Medulla oblongata (tissue), 1 donor: ENCODE results near the gene BANP.
A peak's percentile ranks its signal among the peaks of the same experiment; 100 is the strongest.
"Not testable (repeated sequence)": the region's sequence is repeated elsewhere in the genome, so short reads cannot be mapped to it uniquely, and the experiment has no call there.

Source experiments
- DNase-seq: peaks from one replicate; pipeline ENCODE4 v3.0.0-alpha.2; 2015; ENCODE audit errors: extremely low spot score

BANP gene, protein sequence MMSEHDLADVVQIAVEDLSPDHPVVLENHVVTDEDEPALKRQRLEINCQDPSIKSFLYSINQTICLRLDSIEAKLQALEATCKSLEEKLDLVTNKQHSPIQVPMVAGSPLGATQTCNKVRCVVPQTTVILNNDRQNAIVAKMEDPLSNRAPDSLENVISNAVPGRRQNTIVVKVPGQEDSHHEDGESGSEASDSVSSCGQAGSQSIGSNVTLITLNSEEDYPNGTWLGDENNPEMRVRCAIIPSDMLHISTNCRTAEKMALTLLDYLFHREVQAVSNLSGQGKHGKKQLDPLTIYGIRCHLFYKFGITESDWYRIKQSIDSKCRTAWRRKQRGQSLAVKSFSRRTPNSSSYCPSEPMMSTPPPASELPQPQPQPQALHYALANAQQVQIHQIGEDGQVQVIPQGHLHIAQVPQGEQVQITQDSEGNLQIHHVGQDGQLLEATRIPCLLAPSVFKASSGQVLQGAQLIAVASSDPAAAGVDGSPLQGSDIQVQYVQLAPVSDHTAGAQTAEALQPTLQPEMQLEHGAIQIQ

GRCh38 chr16:87950765-87951551 is at the start of gene BANP:
Gene BANP (plus strand): TSS chr16:87951434. CDS start chr16:87975116, 23,682 bp downstream.
- DNase-seq: peak; percentile 99

DNA sequence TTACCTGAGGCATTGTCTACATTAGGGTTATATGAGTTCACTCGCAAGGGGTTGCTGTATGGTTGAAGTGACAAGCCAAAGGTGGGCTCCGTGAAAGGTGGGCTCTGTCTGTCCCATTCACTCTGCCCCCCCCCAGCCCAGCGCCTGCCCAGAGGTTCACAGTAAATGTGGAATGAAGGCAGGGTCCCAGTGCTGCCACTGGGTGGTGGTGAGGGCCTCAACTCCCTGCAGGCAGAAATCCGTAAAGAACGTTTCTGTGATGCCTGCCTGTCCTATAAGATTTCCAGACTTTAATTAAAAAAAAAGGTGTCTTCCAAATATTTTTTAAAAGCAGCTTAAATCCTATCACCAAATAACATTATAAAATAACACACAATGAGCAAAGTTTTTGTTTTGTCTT is 46.3 kb upstream of the BANP start:
- DNase-seq: not testable (repeated sequence)

GRCh38 chr16:87905521-87905920 is 45.7 kb upstream of the BANP start:
- not testable (repeated sequence) for DNase-seq

DNA sequence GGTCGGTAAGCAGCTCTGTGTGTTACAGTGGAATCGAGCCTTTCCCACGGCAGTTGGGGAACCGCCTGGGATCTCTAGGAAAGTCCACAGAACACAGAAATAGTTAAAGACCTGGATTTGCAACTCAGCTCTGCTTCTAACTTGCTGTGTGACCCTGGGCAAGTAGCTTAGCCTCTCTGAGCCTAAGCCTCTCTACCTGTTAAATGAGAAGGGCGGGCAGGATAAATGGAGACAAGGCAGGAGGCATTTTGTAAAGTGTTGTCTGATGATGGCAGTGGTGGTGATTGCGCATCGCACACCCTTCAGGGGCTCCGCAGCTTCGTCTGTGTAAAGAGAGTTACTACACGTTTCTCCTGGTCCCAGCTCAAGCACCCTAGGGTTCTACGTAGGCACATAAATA is 43.1 kb upstream of the BANP start:
- DNase-seq: not testable (repeated sequence)

GRCh38 chr16:87909203-87909935 is 41.9 kb upstream of the BANP start:
- peak; percentile 55 for DNase-seq

DNA sequence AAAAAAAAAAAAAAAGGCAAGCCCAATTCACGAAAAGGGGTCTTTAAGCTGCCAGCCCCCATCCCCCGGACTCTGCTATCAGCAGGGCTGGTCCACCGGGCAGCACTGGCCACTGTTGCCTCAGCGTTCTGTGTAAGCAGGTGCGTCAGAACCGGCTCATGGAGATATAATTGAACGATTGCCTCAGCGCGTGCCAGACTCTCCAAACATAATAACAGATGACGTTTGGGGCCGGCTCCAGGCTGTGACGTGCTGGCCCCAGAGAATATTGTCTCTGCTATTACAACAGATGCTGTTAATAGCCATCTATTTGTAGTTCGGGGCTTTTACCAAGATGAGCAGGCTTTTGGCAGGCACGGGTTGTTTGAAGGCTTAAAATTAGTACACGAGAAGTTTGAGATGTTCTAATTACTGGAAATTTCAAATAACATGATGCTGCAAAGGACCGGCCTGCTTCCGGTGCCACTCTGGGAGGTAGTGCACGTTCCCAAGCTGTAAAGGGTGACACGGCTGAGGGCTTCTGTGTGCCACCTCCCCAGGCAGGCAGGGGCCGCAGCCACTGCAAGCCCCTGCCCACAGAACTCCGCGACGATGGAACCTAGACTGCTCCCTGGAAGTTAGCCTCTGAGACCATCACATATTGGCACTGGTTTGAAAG is 40.0 kb upstream of the BANP start:
- DNase-seq: not testable (repeated sequence)

DNA sequence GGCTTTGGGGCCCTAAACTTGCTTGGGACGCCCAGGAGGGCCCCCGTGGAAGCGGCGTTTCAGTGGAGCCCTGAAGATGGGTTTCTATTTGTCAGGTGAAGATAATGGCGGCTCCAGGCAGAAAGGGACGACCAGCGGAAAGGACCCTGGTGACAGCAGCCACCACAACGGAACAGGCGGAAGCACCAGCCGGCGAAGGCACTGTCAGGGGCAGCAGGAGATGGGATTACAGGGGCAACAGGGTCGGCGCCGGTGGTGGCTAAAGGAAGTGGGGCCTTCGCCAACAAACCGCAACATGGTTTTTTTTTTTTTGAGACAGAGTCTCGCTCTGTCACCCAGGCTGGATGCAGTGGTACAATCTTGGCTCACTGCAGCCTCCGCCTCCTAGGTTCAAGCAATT is 38.5 kb upstream of the BANP start:
- not testable (repeated sequence) for DNase-seq

DNA sequence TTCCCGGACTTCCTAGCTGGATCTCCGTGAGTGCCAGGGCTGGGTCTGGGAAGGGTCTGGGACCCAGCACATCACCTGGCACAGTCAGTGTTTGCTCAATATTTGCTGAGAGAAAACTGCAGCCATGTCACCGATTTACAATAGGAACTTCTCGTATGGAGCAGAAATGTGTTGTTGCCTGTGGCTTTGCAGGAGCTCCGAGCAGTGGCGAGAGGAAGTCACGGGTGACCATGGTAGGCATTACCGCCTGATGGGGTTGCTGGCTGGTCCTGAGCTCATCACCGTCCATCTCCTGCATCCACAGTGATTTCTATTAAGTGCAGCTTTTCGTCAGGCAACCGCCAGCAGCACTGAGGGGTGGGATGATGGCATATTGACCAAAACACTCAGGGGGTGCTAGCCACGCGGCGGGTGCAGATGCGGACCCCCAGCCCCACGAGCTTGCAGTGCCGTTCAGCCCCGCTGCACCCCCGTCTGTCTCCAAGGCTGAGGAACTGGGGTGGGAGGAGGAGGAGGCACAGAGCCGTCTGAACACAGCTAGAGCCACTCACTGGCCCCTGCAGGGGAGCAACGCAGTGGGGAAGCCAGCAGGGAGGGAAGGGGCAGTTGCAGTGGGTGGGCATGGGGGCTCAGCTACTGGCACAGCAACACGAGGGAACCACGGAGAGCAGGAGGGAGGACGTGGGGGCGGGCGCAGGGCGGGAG is 37.1 kb upstream of the BANP start:
- DNase-seq: not testable (repeated sequence)

GRCh38 chr16:87914812-87915211 is 36.4 kb upstream of the BANP start:
- DNase-seq: no peak

DNA sequence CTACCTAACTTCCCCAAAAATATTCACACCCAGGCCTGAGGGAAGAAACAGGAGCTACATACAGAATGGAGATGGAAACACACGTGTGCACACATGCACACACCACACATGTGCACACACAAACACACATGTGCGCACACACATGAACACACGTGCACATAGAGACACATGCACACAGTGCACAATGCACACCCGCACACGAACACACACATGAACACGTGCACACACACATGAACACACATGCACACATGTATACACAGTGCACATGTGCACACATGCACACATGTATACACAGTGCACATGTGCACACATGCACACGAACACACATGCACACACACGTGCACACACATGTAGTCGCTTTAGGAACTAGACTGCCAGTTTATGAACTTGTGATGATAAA is 33.7 kb upstream of the BANP start:
- no peak for DNase-seq

- DNase-seq: peak; percentile 57
These were observed 32.9 kb upstream of the BANP start for GRCh38 chr16:87918338-87918737.

DNA sequence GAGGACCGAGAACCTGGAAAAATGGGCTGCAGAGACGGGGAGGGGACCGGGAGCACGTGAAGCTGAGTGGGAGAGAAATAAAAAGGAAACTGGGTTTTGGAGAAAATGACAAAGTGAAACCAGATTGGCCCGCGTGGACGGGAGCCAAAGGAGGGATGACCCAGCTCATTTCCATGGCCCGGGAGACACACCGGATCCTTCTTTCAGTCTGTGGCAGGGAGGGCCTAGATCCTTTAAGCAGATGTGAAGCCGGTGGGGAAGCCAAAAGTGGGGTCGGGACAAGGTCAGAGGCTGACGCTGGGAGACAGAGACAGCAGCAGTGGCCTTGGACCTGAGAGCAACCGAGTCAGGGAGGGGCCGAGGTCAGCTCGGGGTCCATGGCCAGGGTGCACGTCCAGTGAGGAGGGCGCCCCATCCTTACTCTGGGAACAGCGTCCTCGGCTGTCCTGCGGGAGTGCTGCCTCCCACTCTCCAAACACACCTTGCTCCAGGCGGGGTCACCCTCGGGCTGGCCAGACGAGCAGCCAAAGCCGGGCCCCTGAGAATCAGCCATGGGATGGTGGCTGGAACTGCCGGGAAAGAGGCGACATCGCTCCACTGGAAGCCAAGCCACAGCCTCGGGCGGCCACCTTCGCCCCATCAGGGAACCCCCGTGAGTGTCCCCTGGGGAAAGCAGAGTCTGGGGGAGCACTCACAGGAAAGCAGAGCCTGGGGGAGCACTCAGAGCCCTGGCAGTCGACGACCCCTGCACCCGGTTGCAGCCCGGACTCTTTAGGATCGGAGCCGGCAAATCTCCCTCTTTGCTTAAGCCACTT is 32.2 kb upstream of the BANP start:
- peak; percentile 48 for DNase-seq

GRCh38 chr16:87919681-87919994 is 31.6 kb upstream of the BANP start:
- no peak for DNase-seq

GRCh38 chr16:87921236-87921773 is 29.9 kb upstream of the BANP start:
- no peak for DNase-seq

- DNase-seq: no peak
These were observed 28.9 kb upstream of the BANP start for GRCh38 chr16:87922250-87922871.

GRCh38 chr16:87924041-87924810 is 27.0 kb upstream of the BANP start:
- no peak for DNase-seq

GRCh38 chr16:87924811-87925670 is 26.2 kb upstream of the BANP start:
- no peak for DNase-seq
